ENCODE measurements around the gene CLCF1.

CLCF1 gene

DNA sequence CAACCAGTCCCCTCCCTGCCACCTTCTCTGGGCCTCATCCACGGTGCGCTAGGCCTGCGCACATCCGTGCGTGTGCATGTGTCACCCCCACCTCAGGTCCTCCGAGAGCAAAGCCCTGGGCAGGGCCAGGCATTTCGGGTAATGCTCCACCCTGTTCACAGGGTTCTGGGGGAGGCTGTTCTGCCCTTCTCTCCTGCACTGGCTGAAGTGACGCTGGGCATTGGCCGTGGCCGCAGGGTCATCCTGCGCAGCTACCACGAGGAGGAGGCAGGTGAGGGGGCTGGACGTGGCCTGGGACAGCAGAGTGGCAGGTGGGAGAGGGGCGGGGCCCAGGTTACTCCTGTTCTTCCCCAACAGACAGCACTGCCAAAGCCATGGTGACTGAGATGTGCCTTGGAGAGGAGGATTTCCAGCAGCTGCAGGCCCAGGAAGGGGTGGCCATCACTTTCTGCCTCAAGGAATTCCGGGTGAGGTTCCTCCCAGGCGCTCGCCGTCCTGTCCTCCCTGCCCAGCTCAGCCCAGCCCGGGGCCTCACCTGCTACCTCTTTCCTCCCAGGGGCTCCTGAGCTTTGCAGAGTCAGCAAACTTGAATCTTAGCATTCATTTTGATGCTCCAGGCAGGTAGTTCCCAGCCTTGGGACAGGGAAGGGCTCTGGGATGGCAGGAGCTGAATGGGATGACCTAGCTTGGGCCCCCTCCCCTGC is 22.3 kb upstream of the CLCF1 start:
- DNase-seq (ENCODE audit: low spot score): no peak

DNA sequence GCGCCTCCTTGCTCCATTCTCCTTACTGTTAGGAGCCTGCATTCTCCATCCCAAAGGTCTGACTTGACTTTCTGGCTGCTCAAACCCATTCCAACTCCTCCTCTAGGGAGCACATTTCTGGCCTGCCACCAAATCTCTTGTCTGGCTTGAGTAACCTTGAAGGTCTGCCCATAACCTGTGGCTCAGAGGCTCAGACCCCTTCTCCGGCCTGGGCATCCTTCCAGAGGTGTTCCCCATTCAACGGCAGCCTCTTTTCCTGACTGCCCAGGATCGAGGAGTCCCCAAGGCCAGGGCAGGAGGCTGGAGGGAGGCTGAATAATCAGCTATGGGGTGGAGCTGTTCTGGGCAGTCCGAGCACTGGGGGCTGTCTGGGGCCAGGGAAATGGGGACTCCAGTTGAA is 20.6 kb upstream of the CLCF1 start:
- DNase-seq (ENCODE audit: low spot score): no peak

DNA sequence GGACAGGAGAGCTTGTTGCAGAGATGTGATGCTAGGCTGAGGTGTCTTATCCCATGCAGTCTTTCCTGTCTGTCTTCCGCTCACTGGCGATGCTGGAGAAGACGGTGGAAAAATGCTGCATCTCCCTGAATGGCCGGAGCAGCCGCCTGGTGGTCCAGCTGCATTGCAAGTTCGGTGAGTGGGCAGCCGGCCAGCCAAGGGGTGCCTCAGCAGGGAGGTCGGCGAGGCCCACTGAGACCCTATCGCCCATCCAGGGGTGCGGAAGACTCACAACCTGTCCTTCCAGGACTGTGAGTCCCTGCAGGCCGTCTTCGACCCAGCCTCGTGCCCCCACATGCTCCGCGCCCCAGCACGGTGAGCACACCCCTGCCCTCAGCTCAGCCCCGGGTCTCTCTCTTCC is 20.0 kb upstream of the CLCF1 start:
- no peak for DNase-seq (ENCODE audit: low spot score)

DNA sequence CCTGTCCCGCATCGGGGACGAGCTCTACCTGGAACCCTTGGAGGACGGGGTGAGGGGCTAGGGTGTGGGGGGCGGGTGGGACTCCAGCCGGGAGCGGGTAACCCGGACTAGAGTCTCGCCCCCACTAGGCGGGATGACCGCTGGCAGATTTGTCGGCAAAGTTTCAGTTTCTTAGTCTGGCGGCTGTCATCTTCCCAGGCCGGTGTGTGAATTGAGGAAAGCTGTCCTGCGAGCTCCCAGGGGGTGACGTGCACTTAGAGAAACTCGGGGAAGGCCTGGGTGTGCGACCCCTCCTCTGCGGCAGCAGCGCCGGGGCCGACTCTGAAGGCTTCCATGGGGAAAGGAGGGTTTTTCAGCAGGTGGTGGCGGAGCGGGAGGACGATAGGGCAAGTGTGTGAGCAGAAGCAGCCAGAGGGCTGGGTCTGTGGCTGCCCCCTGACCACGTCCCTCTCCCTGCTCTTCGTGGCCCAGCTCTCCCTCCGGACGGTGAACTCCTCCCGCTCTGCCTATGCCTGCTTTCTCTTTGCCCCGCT is 18.9 kb upstream of the CLCF1 start:
- no peak for DNase-seq (ENCODE audit: low spot score)

DNA sequence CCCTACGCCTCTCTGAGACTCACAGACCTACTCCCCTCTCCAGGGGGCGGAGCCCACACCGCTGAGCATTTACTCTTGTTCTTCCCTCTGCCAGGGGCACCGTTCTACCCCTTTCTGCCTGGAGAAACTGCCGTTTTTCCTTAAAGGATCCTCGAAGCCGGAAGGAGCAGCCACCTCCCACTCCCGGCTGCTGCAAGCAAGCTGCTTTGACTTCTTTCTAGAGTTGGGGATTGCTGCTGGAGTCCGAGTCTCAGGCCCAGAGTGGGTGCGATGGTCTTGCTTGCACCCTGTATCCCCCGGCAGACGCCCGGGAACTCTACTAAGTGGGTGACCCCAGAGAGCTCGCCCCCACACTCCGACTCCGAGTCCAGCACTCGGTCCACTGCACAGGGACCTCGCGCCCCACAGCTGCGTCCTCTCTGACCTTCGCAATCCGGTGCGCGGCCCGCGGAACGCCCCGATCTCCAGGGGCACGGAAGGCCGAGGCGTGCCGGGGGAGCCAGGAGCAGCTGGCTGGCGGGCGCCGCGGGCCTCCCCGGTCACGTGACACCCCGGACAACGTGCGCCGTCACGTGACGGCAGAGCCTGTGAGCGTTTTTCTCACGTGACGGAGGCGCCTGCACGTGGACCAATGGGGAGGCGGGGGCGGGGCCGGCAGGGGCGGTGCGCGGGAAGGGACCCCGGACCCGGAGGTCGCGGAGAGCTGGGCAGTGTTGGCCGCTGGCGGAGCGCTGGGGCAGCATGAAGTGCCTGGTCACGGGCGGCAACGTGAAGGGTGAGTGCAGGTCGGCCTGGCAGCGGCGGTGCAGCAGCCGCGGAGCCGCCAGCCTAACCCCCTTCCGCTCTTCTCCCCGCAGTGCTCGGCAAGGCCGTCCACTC is 18.1 kb upstream of the CLCF1 start, which contains the start of gene RAD9A:
RAD9A (plus strand) TSS at position 683 of the 879 bp plus-strand sequence; CDS start at position 742, 59 bp downstream.
- peak; percentile 95 for DNase-seq (ENCODE audit: low spot score)

DNA sequence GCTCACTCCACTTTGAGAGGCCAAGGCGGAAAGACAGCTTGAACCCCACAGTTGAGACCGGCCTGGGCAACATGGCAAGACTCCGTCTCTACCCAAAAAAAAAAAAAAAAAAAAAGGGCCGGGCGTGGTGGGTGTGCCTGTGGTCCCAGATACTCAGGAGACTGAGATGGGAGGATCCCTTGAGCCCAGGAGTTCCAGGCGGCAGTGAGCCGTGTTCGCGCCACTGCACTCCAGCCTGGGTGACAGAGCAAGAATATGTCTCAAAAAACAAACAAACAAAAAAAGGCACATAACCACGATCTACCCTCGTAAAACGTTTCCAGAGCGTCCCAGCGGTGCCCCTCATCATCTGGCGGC is 17.5 kb upstream of the CLCF1 start:
- DNase-seq (ENCODE audit: low spot score): no peak

DNA sequence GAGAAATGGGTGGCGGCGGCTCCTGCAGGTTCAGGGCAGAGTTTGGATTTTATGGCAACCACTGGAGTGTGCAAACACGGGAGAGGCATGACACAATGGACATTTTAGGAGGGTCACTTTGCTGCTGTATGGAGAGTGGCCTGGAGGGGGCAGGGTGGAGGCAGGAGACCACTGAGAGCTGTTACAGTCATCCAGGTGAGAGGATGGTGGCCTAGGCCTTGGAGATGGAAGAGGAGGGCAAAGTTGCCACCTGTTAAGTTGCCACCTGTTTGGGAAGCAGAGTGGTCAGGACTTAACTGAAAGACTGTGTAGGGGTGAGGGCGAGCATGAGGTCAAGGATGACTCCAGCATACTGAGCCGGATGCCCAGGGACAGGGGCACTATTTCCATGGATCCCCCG is 16.1 kb upstream of the CLCF1 start:
- no peak for DNase-seq (ENCODE audit: low spot score)

DNA sequence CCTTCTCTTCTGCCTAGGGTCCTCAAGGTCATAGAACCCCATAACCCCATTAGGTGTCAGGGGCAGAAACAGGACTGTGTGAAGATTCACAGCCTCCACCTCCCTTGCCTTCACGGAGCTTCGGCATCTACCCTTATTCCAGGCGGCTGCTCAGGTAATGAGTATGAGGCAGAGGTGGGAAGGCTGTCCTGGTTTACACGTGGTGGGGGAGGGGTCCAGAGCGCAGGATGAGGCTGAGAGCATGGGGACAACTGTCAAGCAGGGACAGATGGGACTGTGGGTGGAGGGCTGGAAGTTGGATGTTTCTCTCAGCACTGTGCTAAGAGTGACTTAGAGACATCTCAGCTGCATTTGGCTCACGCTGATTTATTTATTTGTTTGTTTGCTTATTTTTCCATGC is 14.1 kb upstream of the CLCF1 start:
- DNase-seq (ENCODE audit: low spot score): no peak

DNA sequence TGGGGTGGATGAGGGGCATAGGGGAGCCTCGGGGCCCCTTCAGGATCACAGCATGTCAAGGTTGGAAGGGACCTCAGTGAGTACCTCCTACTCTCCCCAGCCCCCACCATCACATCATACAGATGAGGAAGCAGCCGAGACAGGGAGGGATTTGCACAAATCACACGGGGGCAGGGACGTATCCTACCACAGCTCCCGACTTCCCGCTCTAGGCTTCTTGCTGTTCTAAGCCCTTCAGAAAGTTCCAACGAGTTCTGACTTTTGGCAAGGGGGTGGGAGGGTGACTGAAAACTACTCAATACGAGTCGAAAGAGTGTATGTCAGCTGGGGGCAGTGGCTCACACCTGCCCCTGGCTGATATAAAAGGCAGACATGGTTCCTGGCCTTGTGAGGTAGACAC is 13.7 kb upstream of the CLCF1 start:
- DNase-seq (ENCODE audit: low spot score): peak; percentile 61

DNA sequence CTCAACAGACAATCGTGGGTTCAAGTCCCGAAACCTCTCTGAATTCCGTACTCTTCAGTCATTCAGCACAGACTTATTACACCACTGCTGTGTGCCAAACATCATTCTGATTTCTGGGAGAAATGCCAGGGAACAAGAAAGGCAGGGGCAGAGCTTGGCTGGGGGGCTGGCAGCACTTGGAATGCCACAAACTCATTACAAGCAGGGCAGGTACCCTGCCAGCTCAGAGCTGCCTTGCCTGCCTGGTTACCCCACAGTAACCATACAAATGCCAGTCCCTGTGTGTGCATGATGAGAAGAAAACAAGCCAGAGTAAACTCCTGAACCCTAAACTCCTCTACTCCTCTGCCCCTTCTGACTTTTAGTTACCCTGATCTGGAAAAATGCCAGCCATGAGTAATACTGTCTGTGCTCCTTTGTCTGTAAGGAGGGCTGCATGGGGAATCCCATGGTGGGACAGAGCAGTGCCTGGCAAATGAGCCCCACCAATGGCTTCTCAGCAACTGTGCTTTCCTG is 11.5 kb upstream of the CLCF1 start:
- peak; percentile 83 for DNase-seq (ENCODE audit: low spot score)

DNA sequence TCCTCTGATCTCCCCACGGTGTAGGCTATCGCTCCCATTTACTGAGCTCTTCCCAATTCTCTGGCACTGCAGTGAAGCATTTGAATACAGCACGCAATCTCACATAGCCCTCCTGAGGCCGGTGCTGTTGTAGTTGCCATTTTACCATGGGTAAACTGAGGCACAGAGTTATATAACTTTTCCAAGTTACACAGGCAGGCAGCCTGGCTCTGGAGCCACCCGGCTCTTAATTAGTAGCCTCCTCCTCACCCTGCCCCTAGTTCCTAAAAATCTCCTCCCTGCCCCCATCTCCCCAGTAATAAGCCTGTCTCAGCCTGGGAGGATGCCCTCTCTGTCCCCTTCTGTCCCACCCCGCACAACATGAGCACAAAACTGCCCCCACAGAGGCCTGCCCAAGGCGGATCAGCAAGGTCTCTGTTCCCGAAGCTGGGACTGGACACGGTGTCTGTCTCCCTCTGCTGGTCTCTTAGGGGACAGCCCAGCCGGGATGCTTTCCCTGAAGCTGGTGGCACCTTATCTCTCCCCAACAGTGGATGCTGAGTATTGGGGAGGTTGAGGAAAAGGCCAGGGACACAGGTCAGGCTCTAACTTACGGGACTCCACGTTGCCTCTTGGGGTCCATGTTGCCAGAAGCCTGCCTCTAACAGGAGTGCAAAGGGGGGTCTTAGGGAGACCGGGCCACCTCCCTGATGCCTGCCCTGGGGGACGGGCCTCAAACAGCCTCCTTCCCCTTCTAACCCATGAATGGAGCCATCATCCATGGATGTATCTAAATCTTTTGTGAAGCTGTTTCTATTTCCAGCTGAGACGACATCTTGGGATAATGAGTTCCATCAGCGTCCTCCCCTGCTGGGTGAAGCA is 9.1 kb upstream of the CLCF1 start:
- DNase-seq (ENCODE audit: low spot score): peak; percentile 85

DNA sequence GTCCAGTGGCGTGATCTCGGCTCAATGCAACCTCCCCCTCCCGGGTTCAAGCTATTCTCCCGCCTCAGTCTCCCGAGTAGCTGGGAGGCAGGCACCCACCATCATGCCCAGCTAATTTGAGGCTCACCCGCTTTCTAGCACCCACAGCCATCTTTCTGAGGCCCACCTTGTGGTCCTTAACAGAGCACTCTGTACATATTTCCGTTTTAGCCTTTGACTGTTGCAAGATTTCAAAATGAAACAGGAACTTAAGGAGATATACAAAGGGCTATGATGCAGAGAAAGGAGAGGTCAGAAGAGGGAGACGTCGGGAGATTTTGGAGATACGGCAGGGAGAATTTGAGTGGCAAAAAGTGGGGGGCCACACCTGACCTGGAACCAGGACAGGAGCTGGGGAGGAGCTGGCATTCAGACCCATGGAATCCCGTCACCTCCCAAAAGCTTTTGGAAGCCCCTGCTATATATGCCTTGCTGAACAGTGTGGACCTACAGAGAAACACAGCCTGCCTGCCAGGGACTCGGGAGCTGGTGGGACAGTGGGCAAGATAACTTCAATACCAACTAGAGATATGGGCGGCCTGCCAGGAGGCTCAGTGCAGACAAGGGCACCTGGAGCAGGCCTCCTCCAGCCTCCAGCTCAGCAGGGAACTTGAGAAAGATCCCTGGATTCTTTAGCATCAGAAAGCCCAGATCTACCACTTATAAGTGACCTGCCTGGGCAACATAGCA is 8.0 kb upstream of the CLCF1 start:
- DNase-seq (ENCODE audit: low spot score): no peak

DNA sequence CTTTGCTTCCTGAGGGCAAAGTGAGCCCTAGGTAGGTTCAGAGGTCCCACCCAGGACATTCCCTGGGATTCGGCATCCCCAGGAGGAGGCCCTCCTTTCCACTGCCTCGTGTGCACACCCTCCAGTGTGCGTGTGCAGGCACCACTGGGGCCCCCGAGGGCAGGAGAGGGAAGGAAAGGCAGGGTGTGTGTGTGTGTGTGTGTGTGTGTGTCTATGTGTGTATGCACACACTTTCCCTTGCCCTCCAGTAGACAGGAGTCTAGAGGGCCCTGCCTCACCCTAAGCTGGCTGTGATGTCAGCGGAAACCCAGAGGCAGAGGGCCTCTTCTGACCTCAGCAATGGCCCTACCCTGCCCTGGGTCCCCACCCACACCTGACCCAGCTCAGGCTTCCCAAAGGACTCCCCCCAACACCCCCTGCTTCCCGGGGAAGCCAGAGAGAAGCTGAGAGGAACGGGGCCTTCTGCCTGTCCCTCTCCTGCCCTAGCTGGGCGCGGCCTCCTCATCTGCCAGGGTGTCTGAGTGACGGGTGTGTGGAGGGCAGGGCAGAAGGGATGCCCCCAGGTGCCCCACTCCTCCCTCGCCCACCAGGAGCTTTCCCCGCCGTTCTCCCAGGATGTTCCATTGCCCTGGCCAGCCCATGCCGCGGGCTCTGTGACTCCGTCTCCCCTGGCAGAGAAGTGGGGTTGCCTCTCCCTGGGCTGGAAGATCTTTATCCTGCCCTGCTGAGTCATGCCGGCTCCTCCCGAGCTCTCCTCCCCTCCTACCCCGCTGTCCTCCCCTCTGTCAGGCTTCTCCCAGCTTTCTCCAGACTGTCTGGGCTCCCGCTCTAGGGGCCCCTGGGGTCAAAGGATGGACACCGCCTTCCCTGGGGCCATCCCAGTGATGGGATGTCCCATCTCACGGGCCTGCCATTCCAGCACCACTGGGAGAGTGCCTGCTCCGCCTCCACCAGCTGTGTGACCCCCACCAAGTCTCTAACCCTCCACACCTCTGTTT is 6.0 kb upstream of the CLCF1 start:
- no peak for DNase-seq (ENCODE audit: low spot score)

DNA sequence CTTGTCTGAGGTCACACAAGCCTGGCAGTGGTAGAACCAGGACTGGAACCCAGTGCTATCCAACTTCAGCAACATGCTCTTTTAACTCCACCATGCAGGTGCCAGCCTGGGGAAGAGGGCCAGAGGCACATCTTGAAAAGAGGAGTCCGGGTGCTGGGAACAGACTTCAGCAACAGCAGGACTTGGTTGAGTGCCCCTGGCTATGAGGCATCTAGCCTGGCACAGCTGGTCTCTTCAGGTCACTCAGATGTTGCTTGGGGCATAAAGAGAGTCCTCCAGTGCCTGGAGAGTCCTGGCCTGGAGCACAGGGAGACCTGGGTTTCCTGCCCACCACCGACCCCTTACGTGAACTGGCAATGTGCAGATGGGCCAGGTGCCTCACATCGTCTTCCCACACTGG is 5.1 kb upstream of the CLCF1 start:
- DNase-seq (ENCODE audit: low spot score): no peak

DNA sequence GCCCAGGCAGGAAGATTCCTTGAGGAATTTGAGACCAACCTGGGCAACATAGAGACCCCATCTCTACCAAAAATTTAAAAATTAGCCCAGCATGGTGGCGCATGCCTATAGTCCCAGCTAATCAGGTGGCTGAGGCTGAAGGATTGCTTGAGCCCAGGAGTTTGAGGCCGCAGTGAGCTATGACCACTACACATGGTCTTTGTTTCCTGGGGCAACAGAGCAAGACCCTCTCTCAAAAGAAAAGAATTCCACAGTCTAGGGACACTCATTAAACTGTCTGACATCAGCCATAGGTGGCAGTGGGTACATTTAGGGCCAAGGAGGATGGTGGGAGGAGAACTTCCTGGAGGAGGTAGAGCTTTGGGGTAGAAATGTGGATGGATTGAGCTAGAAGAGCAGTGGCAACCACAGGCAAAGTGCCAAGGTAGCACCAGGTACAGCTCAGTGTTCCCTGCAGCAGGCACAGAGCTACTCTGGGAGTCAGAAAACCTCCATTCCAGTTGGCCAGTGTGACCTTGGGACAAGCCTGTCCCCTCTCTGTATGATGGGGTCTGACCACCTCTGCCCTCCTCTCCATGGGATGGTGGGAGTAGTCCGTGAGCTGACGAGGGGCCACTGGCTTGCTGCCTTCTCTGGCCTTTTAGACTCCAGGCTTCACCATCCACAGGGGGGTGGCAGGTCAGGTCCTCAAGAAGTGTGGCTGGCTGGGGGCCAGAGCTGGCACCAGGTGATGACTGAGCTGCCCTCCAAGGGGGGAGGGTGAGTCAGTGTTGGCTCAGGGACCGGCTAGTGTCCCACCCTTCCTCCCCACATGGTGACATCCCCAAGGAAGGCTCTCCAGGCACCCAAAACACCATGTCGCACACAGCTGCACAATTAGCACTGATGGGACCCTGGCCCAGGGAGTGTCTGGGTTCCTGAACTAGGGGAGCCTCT is 3.7 kb upstream of the CLCF1 start:
- no peak for DNase-seq (ENCODE audit: low spot score)

DNA sequence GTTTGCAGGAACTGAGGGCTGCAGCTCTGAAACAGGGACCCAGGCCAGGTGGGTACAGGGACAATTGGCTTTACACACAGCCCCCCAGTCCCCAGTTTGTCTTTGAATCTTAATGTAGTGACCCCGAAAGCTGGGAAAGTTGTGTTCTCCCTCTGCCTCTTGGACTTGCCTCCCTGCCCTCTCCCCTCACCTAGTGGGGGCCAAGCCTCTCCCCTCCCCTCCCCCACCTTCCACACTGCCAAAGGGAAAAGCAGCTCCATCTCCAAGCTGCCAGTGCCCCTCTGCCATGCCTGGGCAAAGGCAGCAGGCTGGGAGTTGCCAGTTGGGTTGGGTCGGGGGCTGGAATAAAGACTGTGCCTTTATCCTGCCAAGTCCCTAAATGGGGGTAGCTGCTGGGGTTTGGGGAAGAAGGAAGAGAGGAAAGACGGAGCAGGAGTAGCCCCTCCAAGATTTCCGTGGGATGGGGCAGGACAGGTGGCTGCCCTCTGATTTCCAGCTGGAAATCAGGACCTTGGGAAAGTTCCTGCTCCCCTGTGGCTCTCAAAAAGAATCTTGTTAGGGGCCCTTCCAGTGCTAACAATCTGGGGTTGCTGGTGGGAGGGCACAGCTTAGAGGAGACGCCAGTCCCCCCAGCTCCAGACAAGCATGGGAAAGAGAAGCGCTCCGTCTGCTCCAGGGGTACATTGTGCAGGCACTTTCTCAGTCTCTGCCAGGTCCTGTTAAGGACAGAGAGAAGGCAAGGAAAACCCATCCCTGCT is 2.8 kb upstream of the CLCF1 start:
- no peak for DNase-seq (ENCODE audit: low spot score)

DNA sequence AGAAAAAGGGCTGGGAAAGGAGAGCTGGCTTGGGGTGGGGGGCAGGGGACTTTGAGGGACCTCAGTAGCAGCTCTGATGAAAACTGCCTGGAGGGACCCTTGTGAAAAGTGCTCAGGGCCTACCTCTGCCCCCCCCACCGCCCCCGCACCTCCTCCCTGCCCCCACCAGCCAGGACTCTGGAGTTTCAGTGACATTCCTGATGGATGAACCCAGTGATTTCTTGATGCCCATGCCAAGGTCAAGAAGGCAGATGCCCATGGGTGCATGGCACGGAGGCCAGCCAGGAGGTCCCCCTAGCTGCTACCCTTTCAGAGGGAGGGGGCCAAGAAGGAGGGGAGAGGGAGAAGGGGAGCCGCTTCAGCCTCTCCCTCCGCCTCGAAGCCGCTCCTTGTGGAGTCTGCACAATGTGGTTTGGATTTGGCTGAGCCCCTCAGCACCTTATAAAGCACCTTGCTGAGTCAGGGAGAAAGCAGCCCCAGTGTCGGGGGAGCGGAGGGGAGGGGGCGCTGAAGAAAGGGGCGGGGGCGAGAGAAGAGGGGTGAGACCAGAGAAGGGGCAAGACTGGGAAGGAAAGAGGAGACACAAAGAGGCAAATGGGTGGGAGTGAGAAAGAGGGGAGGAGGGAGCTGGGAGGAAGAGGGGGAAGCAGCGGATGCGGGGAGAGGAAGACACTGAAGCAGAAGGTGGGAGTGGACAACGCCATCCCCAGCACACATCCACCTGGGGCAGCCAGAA is 2.1 kb upstream of the CLCF1 start:
- no peak for DNase-seq (ENCODE audit: low spot score)
